Measurements from ENCODE around the gene CAND1. TPM values are rescaled to one million over a fixed set of nuclear protein-coding genes. Genes with fewer than 3 reads are reported as not detected.

CAND1 gene
- total RNA-seq, 1 donor from 2014 or later = 63.5 TPM

GRCh38 chr12:67279637-67280036, 10.5 kb downstream of the CAND1 start:
- no peak overlapping the region for H3K4me3 ChIP-seq (ENCODE audit: low read depth, low read length)
- TF ChIP-seq CTCF (conservative IDR thresholded peaks at IDR 0.05; ENCODE audit: low read depth, low read length) = no peak
- no peak for DNase-seq (ENCODE audit: low read depth)

GRCh38 chr12:67280088-67280487, 10.9 kb downstream of the CAND1 start:
- H3K4me3 ChIP-seq (ENCODE audit: low read depth, low read length) = no peak overlapping the region
- TF ChIP-seq CTCF (conservative IDR thresholded peaks at IDR 0.05; ENCODE audit: low read depth, low read length) = no peak
- DNase-seq (ENCODE audit: low read depth) = no peak

GRCh38 chr12:67280572-67280971, 11.4 kb downstream of the CAND1 start:
- H3K4me3 ChIP-seq (ENCODE audit: low read depth, low read length) = no peak overlapping the region
- DNase-seq (ENCODE audit: low read depth) = no peak
- no peak for TF ChIP-seq CTCF (conservative IDR thresholded peaks at IDR 0.05; ENCODE audit: low read depth, low read length)

GRCh38 chr12:67284561-67284960, 15.4 kb downstream of the CAND1 start:
- no peak for TF ChIP-seq CTCF (conservative IDR thresholded peaks at IDR 0.05; ENCODE audit: low read depth, low read length)
- H3K4me3 ChIP-seq (ENCODE audit: low read depth, low read length) = no peak overlapping the region
- no peak for DNase-seq (ENCODE audit: low read depth)

- no peak overlapping the region for H3K4me3 ChIP-seq (ENCODE audit: low read depth, low read length)
- TF ChIP-seq CTCF (conservative IDR thresholded peaks at IDR 0.05; ENCODE audit: low read depth, low read length) = no peak
- no peak for DNase-seq (ENCODE audit: low read depth)
Measured at GRCh38 chr12:67286257-67286656, 17.1 kb downstream of the CAND1 start.

- DNase-seq (ENCODE audit: low read depth) = no peak
- TF ChIP-seq CTCF (conservative IDR thresholded peaks at IDR 0.05; ENCODE audit: low read depth, low read length) = no peak
Measured at GRCh38 chr12:67287311-67287710, 18.2 kb downstream of the CAND1 start.

GRCh38 chr12:67288561-67288960, 19.4 kb downstream of the CAND1 start:
- no peak for TF ChIP-seq CTCF (conservative IDR thresholded peaks at IDR 0.05; ENCODE audit: low read depth, low read length)
- no peak for DNase-seq (ENCODE audit: low read depth)
- H3K4me3 ChIP-seq (ENCODE audit: low read depth, low read length) = no peak overlapping the region

More at GRCh38 chr12:67287311-67287710, 18.2 kb downstream of the CAND1 start:
- H3K4me3 ChIP-seq (ENCODE audit: low read depth, low read length) = no peak overlapping the region
